Dermis blood vessel endothelial cell (primary cell): ENCODE data around the gene KRTAP5-9. TPM values are rescaled to one million over a fixed set of nuclear protein-coding genes. Genes with fewer than 3 reads are reported as not detected.
"Not testable (repeated sequence)": the region's sequence is repeated elsewhere in the genome, so short reads cannot be mapped to it uniquely, and the experiment has no call there.

Experiments used
- DNase-seq: peaks from one replicate; pipeline ENCODE4 v3.0.0; 2010
- total RNA-seq: library from RNA; depleted of rRNA; stranded (reverse); fragments of >200 nt; gene quantifications from 2 replicates; pipeline ENCODE4 v1.2.3, GENCODE V29; 2014

Gene KRTAP5-9
- total RNA-seq, 1 donor from 2014 or later: not detected

DNA sequence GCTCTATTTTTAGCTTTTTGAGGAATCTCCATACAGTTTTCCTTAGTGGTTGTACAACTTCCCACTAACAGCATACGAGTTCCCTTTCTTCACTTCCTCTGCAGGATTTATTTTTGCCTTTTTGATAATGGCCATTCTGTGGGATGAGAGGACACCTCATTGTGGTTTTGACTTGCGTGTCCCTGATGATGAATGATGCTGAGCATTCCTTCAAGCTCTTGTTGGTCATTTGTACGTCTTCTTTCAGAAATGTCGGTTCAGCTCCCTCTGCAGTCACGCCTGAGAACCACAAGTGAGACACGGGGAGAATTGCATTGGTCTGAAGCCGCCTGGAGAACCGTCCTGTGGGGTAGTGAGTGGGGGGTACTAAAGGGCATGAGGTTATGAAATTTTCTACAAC, 15.2 kb downstream of the KRTAP5-9 start:
- peak; percentile 81 for DNase-seq

DNA sequence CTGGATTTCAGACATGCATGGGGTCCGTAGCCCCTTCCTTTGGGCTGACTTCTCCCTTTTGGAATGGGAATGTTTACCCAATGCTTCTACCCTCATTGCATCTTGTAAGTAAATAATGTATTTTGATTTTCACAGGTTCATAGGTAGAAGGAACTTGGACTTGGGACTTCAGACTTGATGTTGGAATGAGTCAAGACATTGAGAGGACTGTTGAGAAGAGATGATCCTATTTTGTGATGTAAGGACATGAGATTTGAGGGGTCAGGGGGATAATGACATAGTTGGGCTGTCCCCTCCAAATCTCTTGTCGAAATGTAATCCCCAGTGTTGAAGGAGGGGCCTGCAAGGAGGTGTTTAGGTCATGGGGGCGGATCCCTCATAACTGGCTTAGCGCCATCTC, 16.2 kb downstream of the KRTAP5-9 start:
- no peak for DNase-seq

DNA sequence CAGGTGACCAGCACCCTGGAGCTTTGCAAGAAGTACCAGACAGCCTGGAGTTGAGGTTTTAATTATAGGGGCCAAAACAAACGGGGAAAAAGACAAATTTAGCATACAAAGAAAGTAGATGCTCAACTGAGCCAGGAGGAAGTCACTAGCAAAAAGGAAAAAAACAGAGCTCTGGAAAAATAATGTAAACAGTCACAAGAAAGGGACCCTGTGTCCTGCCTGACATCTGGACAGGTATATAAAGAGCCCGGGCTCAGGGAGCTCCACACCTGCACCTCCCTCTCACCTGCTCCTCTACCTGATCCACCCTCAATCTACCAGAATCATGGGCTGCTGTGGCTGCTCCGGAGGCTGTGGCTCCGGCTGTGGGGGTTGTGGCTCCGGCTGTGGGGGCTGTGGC, 17.0 kb downstream of the KRTAP5-9 start, which contains the start of gene KRTAP5-10:
KRTAP5-10 (plus strand) TSS at position 301 of the 400 bp plus-strand sequence; CDS start at position 326, 25 bp downstream.
- DNase-seq: no peak

DNA sequence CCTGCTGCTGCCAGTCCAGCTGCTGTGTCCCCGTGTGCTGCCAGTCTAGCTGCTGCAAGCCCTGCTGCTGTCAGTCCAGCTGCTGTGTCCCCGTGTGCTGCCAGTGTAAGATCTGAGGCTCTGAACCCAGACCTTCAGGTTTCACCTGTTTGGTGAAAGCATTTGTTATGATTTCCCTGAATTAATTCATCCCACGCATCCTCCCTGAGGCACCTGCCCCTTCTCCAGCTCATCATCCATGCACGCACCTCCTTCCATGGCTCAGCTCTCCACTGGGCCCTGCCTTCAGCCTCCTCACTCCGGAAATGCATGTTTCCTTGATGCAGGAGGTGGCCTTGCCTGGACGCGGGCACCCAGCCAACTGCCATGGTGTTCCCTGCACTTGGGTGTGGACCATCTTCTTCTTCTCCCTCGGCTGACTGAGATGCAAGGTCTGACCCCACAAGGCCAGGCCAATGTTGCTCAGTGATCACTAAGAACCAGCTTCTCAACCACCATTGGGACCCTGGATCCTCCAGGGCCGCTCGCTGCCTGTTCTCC, 17.9 kb downstream of the KRTAP5-9 start:
- DNase-seq: peak; percentile 17

DNA sequence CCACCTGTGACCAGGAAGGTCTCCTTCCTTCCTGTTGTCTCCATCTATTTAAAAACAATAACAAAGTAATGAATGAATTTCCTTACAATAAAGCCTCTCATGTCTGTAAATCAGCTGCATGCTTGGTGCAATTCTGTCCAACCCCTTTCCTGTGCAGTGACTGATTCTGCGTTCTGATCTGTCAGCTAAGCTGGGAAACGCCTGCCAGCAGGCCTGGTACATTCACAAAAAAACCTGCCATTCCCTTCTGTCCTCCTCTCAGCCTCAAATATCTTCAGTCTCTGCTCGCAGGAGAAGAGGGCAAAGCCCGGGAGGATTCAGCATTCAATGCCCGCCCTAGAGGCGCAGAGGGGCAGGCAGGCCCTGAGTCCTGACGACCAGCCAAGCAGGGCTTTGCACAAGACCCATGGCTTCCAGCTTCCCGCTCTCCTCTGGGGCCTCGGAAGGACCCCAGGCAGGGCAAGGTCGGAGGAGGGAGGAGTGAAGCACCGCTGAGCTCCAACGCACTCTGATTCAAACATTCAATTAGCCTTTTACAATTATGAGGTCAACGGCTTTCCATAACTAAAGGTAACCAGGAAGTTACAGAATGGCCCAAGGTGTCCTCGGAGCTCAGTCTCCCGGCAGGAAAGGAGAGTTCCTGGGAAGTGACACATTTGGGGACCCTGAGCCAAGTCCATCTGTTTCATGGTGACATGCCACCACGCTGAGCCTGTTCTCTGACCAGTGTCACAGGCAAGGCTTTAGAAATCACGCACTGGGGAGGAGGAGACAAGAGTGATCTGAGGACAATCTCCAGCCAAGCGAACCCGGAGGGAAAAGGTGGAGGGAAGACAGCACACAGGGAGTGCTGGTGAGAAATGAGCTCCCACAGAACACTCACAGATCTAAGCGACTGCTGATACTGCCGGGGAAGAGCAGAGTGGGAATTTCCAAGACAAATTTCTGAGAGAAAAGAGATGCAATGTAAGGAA, 18.7 kb downstream of the KRTAP5-9 start:
- not testable (repeated sequence) for DNase-seq

DNA sequence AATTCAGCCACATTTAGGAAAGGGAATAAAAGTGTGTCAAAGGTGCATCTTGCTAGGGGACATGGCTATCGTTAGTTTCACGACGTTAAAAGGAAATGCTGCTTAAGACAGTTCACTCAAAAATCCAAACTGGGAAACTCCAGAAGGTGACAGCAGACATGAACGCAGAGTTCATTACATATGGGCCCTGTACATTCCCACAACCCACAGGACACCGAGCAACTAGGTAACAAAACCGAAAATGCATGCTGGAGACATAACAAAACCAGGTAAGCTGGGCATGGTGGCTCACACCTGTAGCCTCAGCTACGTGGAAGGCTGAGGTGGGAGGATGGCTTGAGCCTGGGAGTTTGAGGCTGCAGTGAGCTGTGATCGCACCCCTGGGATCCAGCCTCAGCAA, 19.4 kb downstream of the KRTAP5-9 start:
- not testable (repeated sequence) for DNase-seq

DNA sequence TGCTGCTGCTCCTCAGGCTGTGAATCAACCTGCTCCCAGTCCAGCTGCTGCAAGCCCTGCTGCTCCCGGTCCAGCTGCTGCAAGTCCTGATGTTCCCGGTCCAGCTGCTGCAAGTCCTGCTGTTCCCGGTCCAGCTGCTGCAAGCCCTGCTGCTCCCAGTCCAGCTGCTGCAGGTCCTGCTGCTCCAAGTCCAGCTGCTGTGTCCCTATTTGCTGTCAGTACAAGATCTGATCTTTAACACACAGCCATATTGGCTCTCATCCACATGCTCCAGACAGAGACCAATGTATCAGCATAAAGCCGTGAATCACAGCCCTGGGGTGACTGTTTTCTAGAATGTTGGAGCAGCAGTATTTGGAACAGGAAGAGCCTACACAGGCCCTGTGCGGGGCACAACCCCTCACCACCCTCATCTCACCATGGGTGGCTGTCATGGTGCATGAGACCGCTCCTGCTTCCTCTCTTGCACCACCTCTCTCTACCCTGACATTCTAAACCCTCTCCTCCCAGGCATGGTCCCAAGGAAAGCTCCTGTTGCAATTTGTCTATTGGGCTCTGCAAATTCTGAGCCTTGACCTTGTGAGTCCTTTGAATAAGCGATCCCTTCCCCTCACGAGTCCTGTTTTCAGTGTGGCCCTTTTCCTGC, 20.6 kb downstream of the KRTAP5-9 start:
- no peak for DNase-seq

DNA sequence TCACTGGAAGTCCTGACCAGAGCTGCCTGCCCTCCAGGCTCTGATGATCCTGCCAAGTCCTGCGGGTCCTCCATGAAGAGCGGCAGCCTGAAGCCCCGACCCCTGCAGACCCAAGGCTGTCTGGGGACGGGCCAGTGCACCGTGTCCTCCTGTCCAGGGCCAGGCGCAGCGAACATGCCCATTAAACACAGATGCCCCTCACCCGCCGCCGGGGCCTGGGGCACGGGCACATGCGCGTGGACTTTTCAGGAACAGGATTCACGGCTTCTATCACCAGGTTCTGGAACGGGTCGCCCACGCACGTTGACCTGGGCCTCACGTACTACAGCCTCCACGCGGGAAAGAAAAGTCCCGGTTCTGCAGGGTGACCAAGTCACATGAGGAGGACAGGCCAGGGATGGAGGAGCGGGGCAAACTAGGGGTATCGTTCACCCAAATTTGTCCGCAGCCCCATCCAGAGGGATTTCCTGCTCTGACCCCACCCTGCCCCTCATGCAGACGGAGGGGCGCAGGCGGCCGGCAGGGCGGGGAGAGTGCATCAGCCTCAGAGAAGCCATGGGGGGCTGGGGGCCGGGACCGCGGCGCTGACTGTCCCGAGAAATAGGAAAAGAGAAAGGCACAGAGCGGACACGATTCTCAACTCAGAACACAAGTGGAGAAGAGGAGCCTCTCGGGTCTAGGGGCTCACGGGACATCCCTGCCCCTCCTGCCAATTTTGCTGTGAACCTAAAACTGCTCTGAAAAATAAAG, 23.1 kb downstream of the KRTAP5-9 start:
- not testable (repeated sequence) for DNase-seq

DNA sequence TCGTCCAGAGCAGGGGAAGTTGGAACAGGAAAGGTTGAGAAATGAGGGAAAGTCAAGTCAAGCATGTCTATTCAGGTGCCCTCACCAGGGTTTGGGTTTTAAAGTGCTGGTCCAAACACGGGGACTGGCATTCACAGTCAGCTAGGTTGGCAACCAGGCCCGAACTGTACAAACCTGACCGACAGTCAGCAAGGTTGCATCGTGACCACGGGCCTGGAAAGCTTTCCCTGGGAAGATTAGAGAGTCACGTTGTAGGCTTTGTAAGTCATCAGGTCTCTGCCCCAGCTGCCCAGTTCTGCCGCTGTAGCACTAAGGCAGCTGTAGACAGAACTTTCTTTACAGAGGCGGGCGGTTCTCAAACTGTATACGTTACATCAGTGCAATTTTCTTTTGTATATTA, 24.6 kb downstream of the KRTAP5-9 start:
- no peak for DNase-seq

DNA sequence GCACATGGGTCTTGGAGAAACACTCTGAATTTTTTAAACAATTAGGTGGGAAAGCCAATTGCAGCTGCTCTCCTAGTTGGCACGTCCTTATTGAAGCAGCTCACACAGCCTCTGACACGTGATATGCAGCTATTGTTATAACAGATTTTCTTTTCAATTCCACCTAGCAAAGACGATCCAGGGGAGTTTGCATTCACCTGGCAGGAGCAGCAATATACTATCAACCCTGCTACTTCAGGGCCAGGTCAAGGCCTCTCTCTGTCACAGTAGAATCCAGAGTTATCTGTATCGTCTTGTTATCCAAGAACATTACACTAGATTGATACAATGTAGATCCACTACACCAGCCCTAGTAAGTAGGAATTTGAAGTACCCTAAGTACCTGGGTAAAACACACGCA, 26.2 kb downstream of the KRTAP5-9 start:
- no peak for DNase-seq

DNA sequence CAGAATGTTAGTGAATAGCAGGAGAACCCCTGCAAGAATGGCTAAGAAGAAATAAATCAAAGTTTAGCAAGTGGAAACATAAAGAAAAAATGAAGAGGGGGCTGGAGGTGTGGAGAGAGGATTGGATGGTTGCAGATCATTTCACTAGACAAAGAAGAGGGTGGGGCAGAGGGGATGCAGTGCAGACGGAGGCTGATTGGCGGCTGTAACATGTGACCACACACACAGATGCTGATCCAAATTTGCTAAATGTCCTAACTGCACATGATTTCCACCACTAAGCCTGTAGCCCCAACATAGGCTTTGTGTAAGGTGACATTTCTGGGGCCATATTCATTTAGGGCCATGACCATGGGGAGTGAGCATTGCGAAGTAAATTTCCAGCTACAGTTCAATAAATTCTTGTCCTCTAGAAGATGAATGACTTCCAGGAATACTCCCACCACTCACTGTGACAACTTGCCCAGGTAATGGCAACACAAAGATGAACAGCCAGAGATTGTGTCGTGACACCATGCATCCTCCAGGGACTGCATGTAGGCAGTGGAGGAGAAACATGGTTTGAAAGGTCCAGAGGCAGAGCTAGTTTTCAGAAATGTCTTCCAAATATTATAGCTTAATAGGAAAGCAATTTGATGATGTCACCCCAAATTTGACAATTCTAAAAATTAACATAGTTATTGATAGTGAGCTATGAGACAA, 27.7 kb downstream of the KRTAP5-9 start:
- DNase-seq: no peak

DNA sequence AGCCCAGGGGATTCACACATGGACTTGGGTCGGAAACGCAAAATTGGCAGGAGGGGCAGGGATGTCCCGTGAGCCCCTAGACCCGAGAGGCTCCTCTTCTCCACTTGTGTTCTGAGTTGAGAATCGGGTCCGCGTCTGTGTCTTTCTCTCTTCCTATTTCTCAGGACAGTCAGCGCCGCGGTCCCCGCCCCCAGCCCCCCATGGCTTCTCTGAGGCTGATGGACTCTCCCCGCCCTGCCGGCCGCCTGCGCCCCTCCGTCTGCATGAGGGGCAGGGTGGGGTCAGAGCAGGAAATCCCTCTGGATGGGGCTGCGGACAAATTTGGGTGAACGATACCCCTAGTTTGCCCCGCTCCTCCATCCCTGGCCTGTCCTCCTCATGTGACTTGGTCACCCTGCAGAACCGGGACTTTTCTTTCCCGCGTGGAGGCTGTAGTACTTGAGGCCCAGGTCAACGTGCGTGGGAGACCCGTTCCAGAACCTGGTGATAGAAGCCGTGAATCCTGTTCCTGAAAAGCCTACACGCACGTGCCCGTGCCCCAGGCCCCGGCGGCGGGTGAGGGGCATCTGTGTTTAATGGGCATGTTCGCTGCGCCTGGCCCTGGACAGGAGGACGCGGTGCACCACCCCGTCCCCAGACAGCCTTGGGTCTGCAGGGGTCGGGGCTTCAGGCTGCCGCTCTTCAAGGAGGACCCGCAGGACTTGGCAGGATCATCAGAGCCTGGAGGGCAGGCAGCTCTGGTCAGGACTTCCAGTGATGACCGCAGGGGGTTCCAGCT, 28.7 kb downstream of the KRTAP5-9 start:
- DNase-seq: not testable (repeated sequence)

DNA sequence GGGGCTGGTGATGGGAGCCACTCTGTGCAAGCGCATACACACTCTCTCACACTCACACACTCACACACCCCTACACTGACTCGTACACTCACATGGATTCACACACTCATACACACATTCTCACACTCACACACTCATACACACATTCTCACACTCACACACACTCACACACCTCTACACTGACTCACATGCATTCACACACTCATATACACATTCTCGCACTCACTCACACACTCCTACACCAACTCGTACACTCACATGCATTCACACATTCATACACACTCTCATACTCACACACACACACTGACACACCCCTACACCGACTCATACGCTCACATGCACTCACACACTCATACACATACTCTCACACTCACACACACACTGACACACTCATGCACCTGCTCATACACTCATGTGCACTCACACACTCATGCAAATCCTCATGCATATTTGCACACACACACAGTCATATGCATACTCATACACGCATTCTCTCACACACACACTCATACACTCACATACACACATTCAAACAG, 29.3 kb downstream of the KRTAP5-9 start:
- DNase-seq: no peak

DNA sequence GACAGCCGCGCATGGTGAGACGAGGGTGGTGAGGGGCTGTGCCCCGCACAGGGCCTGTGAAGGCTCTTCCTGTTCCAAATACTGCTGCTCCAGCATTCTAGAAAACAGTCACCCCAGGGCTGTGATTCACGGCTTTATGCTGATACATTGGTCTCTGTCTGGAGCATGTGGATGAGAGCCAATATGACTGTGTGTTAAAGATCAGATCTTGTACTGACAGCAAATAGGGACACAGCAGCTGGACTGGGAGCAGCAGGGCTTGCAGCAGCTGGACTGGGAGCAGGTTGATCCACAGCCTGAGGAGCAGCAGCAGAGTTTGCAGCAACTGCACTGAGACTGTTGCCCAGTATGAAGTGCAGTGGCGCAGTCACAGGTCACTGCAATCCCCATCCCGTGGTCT, 31.3 kb downstream of the KRTAP5-9 start:
- DNase-seq: not testable (repeated sequence)

DNA sequence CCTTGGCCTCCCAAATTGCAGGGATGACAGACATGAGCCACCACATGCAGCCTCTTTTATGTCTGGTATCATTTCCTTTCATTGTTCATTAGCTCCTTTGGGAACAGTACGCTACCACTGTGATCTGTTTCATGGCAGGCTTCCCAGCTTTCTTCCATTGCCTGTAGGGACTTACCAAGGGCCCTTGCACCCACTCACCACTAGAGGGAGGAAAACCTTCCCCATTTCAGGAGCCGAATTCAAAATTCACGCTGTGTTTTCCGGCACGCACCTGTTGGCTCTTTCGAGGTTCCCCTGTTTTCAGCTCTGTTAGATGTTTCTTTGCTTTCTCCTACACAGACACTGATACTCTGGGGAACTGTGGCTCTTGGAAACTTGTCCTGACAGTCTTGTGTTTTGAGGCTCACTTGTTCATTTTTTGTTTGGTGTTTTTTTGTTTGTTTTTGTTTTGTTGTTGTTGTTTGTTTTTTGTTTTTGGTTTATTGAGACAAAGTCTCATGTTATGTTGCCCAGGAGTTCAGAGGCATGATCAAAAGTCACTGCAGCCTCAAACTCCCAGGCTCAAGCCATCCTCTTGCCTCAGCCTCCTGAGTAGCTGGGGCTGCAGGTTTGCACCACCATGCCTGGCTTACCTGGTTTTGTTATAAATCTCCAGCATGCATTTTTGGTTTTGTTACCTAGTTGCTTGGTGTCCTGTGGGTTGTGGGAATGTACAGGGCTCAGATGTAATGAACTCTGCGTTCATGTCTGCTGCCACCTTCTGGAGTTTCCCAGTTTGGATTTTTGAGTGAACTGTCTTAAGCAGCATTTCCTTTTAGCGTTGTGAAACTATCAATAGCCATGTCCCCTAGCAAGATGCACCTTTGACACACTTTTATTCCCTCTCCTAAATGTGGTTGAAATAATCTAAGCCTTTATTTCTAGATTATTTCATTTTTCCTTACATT, 32.1 kb downstream of the KRTAP5-9 start:
- peak; percentile 87 for DNase-seq

DNA sequence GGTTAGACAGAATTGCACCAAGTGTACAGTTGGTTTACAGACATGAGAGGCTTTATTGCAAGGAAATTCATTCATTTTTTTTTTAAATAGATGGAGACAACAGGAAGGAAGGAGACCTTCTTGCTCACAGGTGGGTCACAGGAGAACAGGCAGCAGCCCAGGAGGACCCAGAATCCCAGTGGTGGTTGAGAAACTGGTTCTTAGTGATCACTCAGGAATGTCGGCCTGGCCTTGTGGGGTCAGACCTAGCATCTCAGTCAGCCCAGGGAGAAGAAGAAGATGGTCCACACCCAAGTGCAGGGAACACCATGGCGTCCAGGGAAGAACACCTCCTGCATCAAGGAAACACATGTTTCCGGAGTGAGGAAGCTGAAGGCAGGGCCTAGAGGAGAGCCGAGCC, 33.6 kb downstream of the KRTAP5-9 start:
- DNase-seq: no peak

DNA sequence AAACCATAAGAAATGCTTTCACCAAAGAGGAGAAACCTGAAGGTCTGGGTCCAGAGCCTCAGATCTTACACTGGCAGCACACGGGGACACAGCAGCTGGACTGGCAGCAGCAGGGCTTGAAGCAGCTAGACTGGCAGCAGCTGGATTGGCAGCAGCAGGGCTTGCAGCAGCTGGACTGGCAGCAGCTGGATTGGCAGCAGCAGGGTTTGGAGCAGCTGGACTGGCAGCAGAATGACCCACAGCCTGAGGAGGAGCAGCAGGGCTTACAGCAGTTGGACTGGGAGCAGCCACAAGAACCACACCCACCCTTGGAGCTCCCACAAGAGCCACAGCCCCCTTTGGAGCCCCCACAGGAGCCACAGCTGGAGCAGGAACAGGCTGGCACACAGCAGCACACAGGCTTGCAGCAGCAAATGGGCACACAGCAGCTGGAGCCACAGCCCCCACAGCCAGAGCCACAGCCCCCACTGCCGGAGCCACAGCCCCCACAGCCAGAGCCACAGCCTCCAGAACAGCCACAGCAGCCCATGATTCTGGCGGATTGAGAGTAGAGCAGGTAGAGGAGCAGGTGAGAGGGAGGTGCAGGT, 34.2 kb downstream of the KRTAP5-9 start, which contains the start of gene KRTAP5-11:
KRTAP5-11 (minus strand) TSS at position 567 of the 587 bp plus-strand sequence; CDS start at position 529, 38 bp downstream.
- DNase-seq: no peak

DNA sequence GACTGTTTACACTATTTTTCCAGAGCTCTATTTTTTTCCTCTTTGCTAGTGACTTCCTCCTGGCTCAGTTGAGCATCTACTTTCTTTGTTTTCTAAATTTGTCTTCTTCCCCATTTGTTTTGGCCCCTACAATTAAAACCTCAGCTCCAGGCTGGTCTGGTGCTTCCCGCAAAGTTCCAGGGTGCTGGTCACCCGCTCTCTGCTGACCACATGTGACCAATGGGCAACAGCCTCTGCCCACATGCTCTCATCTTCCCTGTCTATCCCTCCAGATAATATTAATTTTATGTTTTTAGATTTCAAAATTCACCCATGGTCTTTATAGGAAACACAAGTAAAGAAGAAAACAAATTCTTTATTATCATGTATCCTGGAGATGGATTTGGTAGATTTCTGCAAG, 34.7 kb downstream of the KRTAP5-9 start:
- not testable (repeated sequence) for DNase-seq

DNA sequence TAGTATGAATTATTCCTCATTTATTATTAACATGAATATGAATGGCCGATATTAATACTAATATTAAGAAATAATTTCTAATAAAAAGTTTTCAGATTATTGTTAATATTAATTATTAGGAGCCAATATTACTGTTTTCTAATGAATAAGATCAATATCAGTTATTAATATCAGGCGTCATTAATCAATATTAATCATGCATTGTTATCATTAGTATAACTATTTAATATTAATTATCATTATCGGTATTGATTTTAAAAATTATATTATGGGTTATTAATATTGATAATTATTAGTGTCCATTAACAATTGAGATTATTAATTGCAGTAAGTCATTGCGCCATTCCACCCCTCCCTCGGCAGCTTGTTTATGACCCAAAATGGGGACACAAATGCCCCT, 37.5 kb downstream of the KRTAP5-9 start:
- not testable (repeated sequence) for DNase-seq
